Aorta (tissue), 5 donors: Measurements from ENCODE around the gene CIAPIN1. TPM values are rescaled to one million over a fixed set of nuclear protein-coding genes. Genes with fewer than 3 reads are reported as not detected.
A peak's percentile ranks its signal among the peaks of the same experiment; 100 is the strongest.

ENCODE experiments used
- ATAC-seq: fragments of 200-7000 bp; cut with Tn5 transposase; one replicate; pipeline ENCODE4 v1.9.1; 2022; ENCODE audit warnings: moderate library complexity; ENCODE audit not compliant: low FRiP score
- DNase-seq, 2 donors: peaks; one replicate each; pipeline ENCODE4 v3.0.0-alpha.2; 2020
- H3K27ac ChIP-seq, 2 donors: one replicate each; pipeline ENCODE4 v1.5.1; 2013; ENCODE audit warnings: low read length in 2 of 2, mild to moderate bottlenecking in 2 of 2, moderate library complexity in 2 of 2, control low read depth in 1 of 2, inconsistent platforms in 1 of 2, low read depth in 1 of 2
- H3K27me3 ChIP-seq, 2 donors: one replicate each; pipeline ENCODE4 v1.6.1; 2013; ENCODE audit warnings: control low read depth in 1 of 2, low read length in 1 of 2, mild to moderate bottlenecking in 1 of 2, moderate library complexity in 1 of 2; ENCODE audit not compliant: insufficient read depth in 2 of 2, control insufficient read depth in 1 of 2
- H3K36me3 ChIP-seq, 2 donors: one replicate each; pipeline ENCODE4 v1.6.1; 2013; ENCODE audit warnings: control low read depth in 1 of 2, low read length in 1 of 2, mild to moderate bottlenecking in 1 of 2; ENCODE audit not compliant: insufficient read depth in 2 of 2, control insufficient read depth in 1 of 2
- H3K4me1 ChIP-seq, 2 donors: one replicate each; pipeline ENCODE4 v1.6.1; 2013; ENCODE audit warnings: low read length in 2 of 2, control low read depth in 1 of 2, mild to moderate bottlenecking in 1 of 2, moderate library complexity in 1 of 2; ENCODE audit not compliant: insufficient read depth in 2 of 2, control insufficient read depth in 1 of 2
- H3K4me3 ChIP-seq, 2 donors: one replicate each; pipeline ENCODE4 v1.5.1; 2013; ENCODE audit warnings: low read length in 2 of 2, control low read depth in 1 of 2, mild to moderate bottlenecking in 1 of 2
- H3K9me3 ChIP-seq: one replicate; pipeline ENCODE4 v1.6.1; 2013; ENCODE audit warnings: mild to moderate bottlenecking, low read length; ENCODE audit not compliant: control insufficient read depth
- WGBS, 2 donors: extraction: QIAGEN DNeasy Blood & Tissue Kit; methylation state at CpG; one replicate each; pipeline ENCODE4 v1.1.7; 2013; 5-methylcytosine and 5-hydroxymethylcytosine counted together
- intact Hi-C, 2 donors: fragments of 100-400 bp; cut with DNase I; formaldehyde crosslinking; loops; one replicate each; pipeline versions ENCODE4 v1.14.2 to v1.15.0; 2022
- polyA plus RNA-seq, 2 donors: library from polyadenylated mRNA; stranded (reverse); fragments of 200-250 nt; gene quantifications; one replicate each; pipeline ENCODE4 v1.2.3, GENCODE V29; 2013
- total RNA-seq, 2 donors: library from RNA; stranded (reverse); fragmentation: NEBNext Ultra II Directional; extraction: Animal tissue kit (Norgen Biotek cat#: 25700); gene quantifications; one replicate each; pipeline ENCODE4 v1.2.1, GENCODE V29; 2021
- donor health status: healthy with polysubstance abuse.
- donor health status: Bipolar disorder and iron deficiency.
- donor health status: DM: no; HTN: no; CAD: no.
- donor health status: DM: no; HTN: no; CAD: no.
- donor health status: DM: yes; HTN: yes; CAD: no.

The CIAPIN1 gene
- total and polyA plus RNA-seq, 4 donors = 16.3 to 27.4 (median 24.1) TPM

- ATAC-seq = no peak
- no peaks in the 10 kb centered on the region for H3K9me3 ChIP-seq
- peak overlapping the region in 1 of 2 donors; percentile 23 for H3K27ac ChIP-seq
- 21 to 25% methylated on average over 15 of the region's 15 CpGs for WGBS, 2 donors
- intact Hi-C loops = no loop called here
- H3K36me3 ChIP-seq = peaks cover 0 to 2% of the 10 kb centered on the region in 2 donors
- peak; percentile 38 to 62 for DNase-seq
- peak overlapping the region in 1 of 2 donors; percentile 35 for H3K4me3 ChIP-seq
- H3K4me1 ChIP-seq = no peaks in the 10 kb centered on the region
- H3K27me3 ChIP-seq = no peaks in the 10 kb centered on the region
These were observed 31.4 kb upstream of the CIAPIN1 start for GRCh38 chr16:57478396-57479204.

GRCh38 chr16:57477531-57478202 lies 30.5 kb upstream of the CIAPIN1 start:
- no peaks in the 10 kb centered on the region for H3K9me3 ChIP-seq
- H3K27me3 ChIP-seq = no peaks in the 10 kb centered on the region
- peak overlapping the region in 1 of 2 donors; percentile 9 for H3K27ac ChIP-seq
- 49 to 52% methylated on average over 9 of the region's 9 CpGs for WGBS, 2 donors
- peak in 1 of 2 donors; percentile 79 for DNase-seq
- peaks cover 0 to 6% of the 10 kb centered on the region in 2 donors for H3K36me3 ChIP-seq
- intact Hi-C loops = no loop called here
- H3K4me1 ChIP-seq = no peaks in the 10 kb centered on the region
- no peak for ATAC-seq
- H3K4me3 ChIP-seq = no peak overlapping the region

DNA sequence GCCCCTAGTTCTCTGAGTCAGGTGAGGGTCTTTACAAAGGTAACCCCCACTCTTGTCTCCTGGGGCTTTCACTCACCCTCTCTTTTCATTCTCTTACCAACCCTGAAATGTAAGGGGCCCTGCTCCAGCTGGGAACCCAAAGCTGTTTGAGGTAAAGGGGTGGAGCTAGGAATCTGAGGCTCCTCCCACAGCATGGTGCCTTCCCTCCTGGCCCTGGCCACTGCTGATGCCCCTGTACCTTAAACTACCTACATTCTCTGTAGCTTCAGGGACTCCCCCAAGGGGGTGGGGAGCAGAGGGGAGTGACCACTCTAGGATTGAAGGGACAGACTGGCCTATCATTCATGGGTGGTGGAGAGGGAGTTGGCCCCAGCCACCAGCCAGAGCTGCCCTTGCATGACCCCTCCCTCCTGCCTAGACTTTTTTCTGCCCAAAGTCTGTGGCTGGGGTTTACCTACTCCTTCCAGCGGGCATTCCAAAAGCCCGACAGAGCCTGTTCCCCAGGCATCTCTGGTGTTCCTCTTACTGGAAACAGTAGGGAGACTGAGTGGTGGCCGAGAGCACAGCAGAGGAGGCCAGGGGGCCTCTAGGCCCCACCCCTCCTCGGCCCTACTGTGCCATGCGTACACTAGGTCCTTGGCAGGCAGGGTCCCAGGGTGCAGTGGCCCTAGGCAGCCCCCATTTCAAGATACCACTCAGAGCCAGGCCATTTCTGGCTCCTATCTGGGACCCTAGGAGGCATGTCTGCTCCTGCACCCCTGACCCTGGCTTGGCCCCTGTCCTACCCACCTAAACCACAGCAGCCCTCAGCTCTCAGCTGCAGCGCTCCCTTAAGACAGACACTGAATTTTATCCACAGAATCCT lies 29.6 kb upstream of the CIAPIN1 start:
- H3K4me3 ChIP-seq = no peak overlapping the region
- no peaks in the 10 kb centered on the region for H3K4me1 ChIP-seq
- peak in 1 of 2 donors; percentile 38 for DNase-seq
- no peak overlapping the region for H3K27ac ChIP-seq
- ATAC-seq = no peak
- 57 to 60% methylated on average over 6 of the region's 6 CpGs for WGBS, 2 donors
- no peaks in the 10 kb centered on the region for H3K27me3 ChIP-seq
- no peaks in the 10 kb centered on the region for H3K9me3 ChIP-seq
- intact Hi-C loops = no loop called here
- peaks cover 0 to 8% of the 10 kb centered on the region in 2 donors for H3K36me3 ChIP-seq

GRCh38 chr16:57475711-57476339 lies 28.6 kb upstream of the CIAPIN1 start:
- no peak for ATAC-seq
- WGBS, 2 donors = 45% methylated on average over 12 of the region's 12 CpGs
- H3K27ac ChIP-seq = no peak overlapping the region
- H3K36me3 ChIP-seq = peaks cover 0 to 9% of the 10 kb centered on the region in 2 donors
- H3K9me3 ChIP-seq = no peaks in the 10 kb centered on the region
- peak in 1 of 2 donors; percentile 82 for DNase-seq
- H3K4me3 ChIP-seq = no peak overlapping the region
- intact Hi-C loops = no loop called here
- no peaks in the 10 kb centered on the region for H3K4me1 ChIP-seq
- no peaks in the 10 kb centered on the region for H3K27me3 ChIP-seq

GRCh38 chr16:57474671-57475661 lies 27.8 kb upstream of the CIAPIN1 start:
- Histone ChIP-seq H3K4me1 (no peaks in the 10 kb centered on the region), H3K4me3 (no peak overlapping the region), H3K36me3 (peaks cover 0 to 14% of the 10 kb centered on the region in 2 donors), H3K9me3 (no peaks in the 10 kb centered on the region), H3K27ac (no peak overlapping the region), H3K27me3 (no peaks in the 10 kb centered on the region)
- ATAC-seq (no peak), DNase-seq (peak in 1 of 2 donors; percentile 56)
- 82 to 83% methylated on average over 29 to 30 of the region's 30 CpGs for WGBS, 2 donors
- intact Hi-C loops = no loop called here

GRCh38 chr16:57473906-57474305 lies 26.7 kb upstream of the CIAPIN1 start:
- no peak for ATAC-seq
- intact Hi-C loops = no loop called here
- no peaks in the 10 kb centered on the region for H3K4me1 ChIP-seq
- H3K27ac ChIP-seq = no peak overlapping the region
- WGBS, 2 donors = 56 to 73% methylated on average over 8 of the region's 8 CpGs
- H3K27me3 ChIP-seq = no peaks in the 10 kb centered on the region
- no peaks in the 10 kb centered on the region for H3K9me3 ChIP-seq
- H3K36me3 ChIP-seq = peaks cover 0 to 18% of the 10 kb centered on the region in 2 donors
- H3K4me3 ChIP-seq = no peak overlapping the region
- no peak for DNase-seq

DNA sequence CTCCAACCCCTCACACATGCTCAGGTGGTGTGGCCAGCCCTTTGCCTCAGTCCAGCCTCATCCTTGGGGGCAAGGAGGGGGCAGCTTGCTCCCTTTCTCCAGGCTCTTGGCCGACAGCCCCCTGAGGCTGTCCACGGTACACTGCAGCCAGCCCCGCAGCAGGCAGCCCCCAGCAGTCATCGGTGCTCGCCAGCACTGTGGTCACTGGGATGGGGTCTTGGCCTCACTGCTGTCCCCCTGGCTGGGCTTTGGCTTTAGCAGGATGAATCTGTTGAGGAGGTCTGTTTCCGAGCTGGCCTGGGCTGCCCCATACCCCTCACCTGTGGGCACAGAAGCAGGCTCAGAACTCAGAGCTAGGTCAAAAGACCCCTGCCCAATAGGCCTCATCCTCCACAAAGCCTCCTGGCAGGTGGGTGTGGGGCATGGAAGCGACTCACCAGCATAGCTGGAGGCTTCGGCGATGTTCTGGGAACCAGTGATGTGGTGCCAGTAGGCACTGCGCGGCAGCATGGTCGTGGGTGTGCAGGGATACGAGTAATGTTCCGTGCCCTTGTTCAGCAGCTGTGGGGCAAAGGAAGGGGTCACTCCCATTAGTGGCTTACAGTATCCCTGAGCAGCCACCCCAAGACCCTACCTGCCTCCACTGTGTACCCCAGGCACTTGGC lies 26.1 kb upstream of the CIAPIN1 start:
- no peak for DNase-seq
- peaks cover 0 to 18% of the 10 kb centered on the region in 2 donors for H3K36me3 ChIP-seq

More for the DNA sequence above, 26.1 kb upstream of the CIAPIN1 start:
- ATAC-seq = no peak
- no peak overlapping the region for H3K4me3 ChIP-seq
- WGBS, 2 donors = 74 to 79% methylated on average over 14 of the region's 14 CpGs
- intact Hi-C loops = no loop called here
- H3K9me3 ChIP-seq = no peaks in the 10 kb centered on the region
- no peak overlapping the region for H3K27ac ChIP-seq
- no peaks in the 10 kb centered on the region for H3K4me1 ChIP-seq
- H3K27me3 ChIP-seq = no peaks in the 10 kb centered on the region
